Peyer's patch (tissue), 4 donors: Measurements from ENCODE around the gene DNASE1L1. TPM values are rescaled to one million over a fixed set of nuclear protein-coding genes. Genes with fewer than 3 reads are reported as not detected.

ENCODE experiments used
- DNase-seq, 3 donors: peaks; one replicate each; pipeline ENCODE4 v3.0.0-alpha.2; 2017 to 2019
- H3K27ac ChIP-seq, 4 donors: fragments of 200-600 bp; sonication (generic); one replicate each; pipeline ENCODE4 v1.5.1; 2016 to 2019
- H3K27me3 ChIP-seq, 2 donors: fragments of 200-600 bp; sonication (generic); one replicate each; pipeline ENCODE4 v1.5.1; 2019
- H3K36me3 ChIP-seq, 3 donors: fragments of 200-600 bp; sonication (generic); one replicate each; pipeline ENCODE4 v1.5.1; 2016 to 2019
- H3K4me1 ChIP-seq, 4 donors: fragments of 200-600 bp; sonication (generic); one replicate each; pipeline ENCODE4 v1.5.1; 2016 to 2019
- H3K4me3 ChIP-seq, 4 donors: fragments of 200-600 bp; sonication (generic); 1 replicate in 3 of 4; 2 replicates in 1 of 4; pipeline ENCODE4 v1.5.1; 2016 to 2019; ENCODE audit warnings: mild to moderate bottlenecking in 1 of 4
- H3K9me3 ChIP-seq, 4 donors: fragments of 200-600 bp; sonication (generic); one replicate each; pipeline ENCODE4 v1.5.1; 2016 to 2019; ENCODE audit warnings: mild to moderate bottlenecking in 1 of 4
- POLR2A ChIP-seq, 2 donors: fragments of 450-650 bp; IDR thresholded peaks; one replicate each; pipeline ENCODE4 v1.5.1; 2017; ENCODE audit warnings: antibody characterized with exemption in 2 of 2, mild to moderate bottlenecking in 2 of 2, moderate library complexity in 2 of 2
- total RNA-seq, 4 donors: library from RNA; depleted of rRNA; stranded (reverse); fragments of >200 nt; gene quantifications; one replicate each; pipeline ENCODE4 v1.1.0, GENCODE V29; 2016
- TF ChIP-seq, protein P1 (sequence below), 6 experiments: fragments of 450-650 bp in 4 of 6; fragments of 200-600 bp in 2 of 6; sonication (generic) in 1 of 6; IDR thresholded peaks; one replicate each; pipeline ENCODE4 v1.5.1; 2017 to 2019; ENCODE audit warnings: antibody characterized with exemption in 6 of 6, mild to moderate bottlenecking in 3 of 6, moderate library complexity in 1 of 6

DNASE1L1 gene
- total RNA-seq, 4 donors from 2014 or later: 23.9 to 41.2 (median 32.2) TPM

- no peaks in the 10 kb centered on the region for H3K9me3 ChIP-seq
- no peak for TF ChIP-seq POLR2A (IDR thresholded peaks at IDR 0.05)
- TF ChIP-seq, protein P1, sequence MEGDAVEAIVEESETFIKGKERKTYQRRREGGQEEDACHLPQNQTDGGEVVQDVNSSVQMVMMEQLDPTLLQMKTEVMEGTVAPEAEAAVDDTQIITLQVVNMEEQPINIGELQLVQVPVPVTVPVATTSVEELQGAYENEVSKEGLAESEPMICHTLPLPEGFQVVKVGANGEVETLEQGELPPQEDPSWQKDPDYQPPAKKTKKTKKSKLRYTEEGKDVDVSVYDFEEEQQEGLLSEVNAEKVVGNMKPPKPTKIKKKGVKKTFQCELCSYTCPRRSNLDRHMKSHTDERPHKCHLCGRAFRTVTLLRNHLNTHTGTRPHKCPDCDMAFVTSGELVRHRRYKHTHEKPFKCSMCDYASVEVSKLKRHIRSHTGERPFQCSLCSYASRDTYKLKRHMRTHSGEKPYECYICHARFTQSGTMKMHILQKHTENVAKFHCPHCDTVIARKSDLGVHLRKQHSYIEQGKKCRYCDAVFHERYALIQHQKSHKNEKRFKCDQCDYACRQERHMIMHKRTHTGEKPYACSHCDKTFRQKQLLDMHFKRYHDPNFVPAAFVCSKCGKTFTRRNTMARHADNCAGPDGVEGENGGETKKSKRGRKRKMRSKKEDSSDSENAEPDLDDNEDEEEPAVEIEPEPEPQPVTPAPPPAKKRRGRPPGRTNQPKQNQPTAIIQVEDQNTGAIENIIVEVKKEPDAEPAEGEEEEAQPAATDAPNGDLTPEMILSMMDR (IDR thresholded peaks at IDR 0.05): no peak
- H3K36me3 ChIP-seq: peaks cover 0 to 4% (median 0%) of the 10 kb centered on the region in 3 donors
- H3K4me1 ChIP-seq: peaks cover 0 to 9% (median 4%) of the 10 kb centered on the region in 4 donors
- no peak for DNase-seq
- H3K27ac ChIP-seq: peak overlapping the region; percentile 92 to 99 (median 98)
- H3K27me3 ChIP-seq: no peaks in the 10 kb centered on the region
- H3K4me3 ChIP-seq: peak overlapping the region; percentile 74 to 88 (median 80)
Observed at GRCh38 chrX:154380153-154380552, 28.9 kb downstream of the DNASE1L1 start.

GRCh38 chrX:154379569-154379951 lies 29.5 kb downstream of the DNASE1L1 start:
- peak overlapping the region; percentile 74 to 88 (median 80) for H3K4me3 ChIP-seq
- H3K27me3 ChIP-seq: no peaks in the 10 kb centered on the region
- no peaks in the 10 kb centered on the region for H3K9me3 ChIP-seq
- TF ChIP-seq, protein P1 (IDR thresholded peaks at IDR 0.05): no peak
- TF ChIP-seq POLR2A (IDR thresholded peaks at IDR 0.05): no peak
- H3K4me1 ChIP-seq: peaks cover 0 to 10% (median 4%) of the 10 kb centered on the region in 4 donors
- H3K36me3 ChIP-seq: peaks cover 0 to 4% (median 0%) of the 10 kb centered on the region in 3 donors
- no peak for DNase-seq
- H3K27ac ChIP-seq: peak overlapping the region; percentile 92 to 99 (median 98)

DNA sequence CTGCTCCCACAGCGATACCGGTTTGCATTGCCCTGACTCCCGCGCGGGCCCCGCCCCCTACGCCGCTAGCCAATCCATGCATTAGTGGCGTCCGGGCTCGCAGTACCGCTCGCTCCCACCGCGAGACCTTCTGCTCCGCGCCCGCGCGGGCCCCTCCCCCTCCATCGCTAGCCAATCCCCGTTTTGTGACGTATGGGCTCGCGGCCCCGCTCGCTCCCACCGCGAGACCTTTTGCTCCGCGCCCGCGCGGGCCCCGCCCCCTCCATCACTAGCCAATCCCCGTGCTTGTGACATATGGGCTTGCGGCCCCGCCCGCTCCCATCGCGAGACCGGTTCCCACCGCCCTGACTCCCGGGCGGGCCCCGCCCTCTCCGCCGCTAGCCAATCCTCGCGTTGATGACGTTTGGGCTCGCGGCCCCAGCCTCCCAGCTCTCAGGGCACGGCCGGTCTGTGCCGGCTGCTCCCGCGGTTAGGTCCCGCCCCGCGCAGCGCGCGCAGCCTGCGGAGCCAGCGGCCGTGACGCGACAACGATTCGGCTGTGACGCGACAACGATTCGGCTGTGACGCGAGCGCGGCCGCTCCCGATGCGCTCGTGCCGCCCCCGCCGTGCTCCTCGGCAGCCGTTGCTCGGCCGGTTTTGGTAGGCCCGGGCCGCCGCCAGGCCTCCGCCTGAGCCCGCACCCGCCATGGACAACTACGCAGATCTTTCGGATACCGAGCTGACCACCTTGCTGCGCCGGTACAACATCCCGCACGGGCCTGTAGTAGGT lies 30.1 kb downstream of the DNASE1L1 start, which contains the start of gene EMD:
Gene EMD, plus strand, starts transcription at position 497 of the 770 bp plus-strand sequence. Its CDS starts 190 bp downstream, at position 687.
- TF ChIP-seq, protein P1 (IDR thresholded peaks at IDR 0.05): peak in 3 of 6 experiments; percentile 26 to 30 (median 29)
- TF ChIP-seq POLR2A (IDR thresholded peaks at IDR 0.05): peak; percentile 67 to 75
- Histone ChIP-seq H3K36me3 (peaks cover 0 to 4% (median 0%) of the 10 kb centered on the region in 3 donors), H3K27me3 (no peaks in the 10 kb centered on the region), H3K4me3 (peak within 1 kb of the TSS; percentile 74 to 88 (median 80)), H3K4me1 (peaks cover 0 to 15% (median 5%) of the 10 kb centered on the region in 4 donors), H3K9me3 (no peaks in the 10 kb centered on the region), H3K27ac (peak within 1 kb of the TSS; percentile 94 to 99 (median 98))
- peak; percentile 96 to 99 (median 97) for DNase-seq

DNA sequence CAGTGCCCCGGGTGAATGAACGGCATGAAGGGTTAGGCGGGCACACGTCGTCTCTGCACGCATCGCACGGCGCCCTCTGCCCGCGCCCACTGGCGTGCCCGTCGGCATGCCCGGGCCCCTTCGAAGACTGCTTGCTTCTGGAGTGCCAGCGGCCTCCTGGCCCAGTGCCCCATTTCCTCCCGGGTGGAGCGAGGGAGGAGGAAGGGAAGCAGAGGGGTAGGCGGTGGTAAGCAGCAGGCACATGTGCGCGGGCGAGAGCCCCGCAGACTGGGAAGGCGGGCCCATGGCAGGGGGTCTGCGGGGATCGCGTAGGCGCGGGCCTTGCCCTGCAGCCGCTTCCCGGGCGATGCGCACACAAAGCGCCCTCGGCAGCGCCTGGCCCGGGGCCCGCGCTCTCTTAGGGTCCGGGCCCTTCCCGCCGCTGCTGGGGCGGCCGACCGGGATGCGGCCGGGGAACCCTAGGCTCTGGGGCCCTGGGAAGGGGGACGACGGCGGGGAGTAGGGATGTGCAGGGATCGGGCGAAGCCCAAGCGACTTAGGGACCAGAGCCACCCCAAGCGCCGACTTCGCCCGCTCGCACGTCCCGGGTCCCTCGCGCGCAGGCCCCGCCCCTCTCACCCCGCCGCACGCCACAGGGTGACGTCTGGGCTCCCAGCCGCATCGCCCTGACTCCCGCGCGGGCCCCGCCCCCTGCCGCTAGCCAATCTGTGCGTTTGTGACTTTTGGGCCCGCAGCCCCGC lies 30.8 kb downstream of the DNASE1L1 start:
- H3K36me3 ChIP-seq: peaks cover 0 to 4% (median 0%) of the 10 kb centered on the region in 3 donors
- no peaks in the 10 kb centered on the region for H3K9me3 ChIP-seq
- TF ChIP-seq, protein P1 (IDR thresholded peaks at IDR 0.05): no peak
- peak; percentile 45 to 70 for TF ChIP-seq POLR2A (IDR thresholded peaks at IDR 0.05)
- H3K4me1 ChIP-seq: peaks cover 0 to 21% (median 9%) of the 10 kb centered on the region in 4 donors
- H3K4me3 ChIP-seq: peak overlapping the region; percentile 46 to 61 (median 56)
- peak in 2 of 3 donors; percentile 61 to 66 for DNase-seq
- H3K27me3 ChIP-seq: no peaks in the 10 kb centered on the region
- peak overlapping the region; percentile 93 to 97 (median 95) for H3K27ac ChIP-seq

GRCh38 chrX:154376774-154377173 lies 32.3 kb downstream of the DNASE1L1 start:
- Histone ChIP-seq H3K27me3 (no peaks in the 10 kb centered on the region), H3K27ac (peak overlapping the region in 2 of 4 donors; percentile 59 to 97), H3K4me3 (no peak overlapping the region), H3K36me3 (peaks cover 0 to 4% (median 0%) of the 10 kb centered on the region in 3 donors), H3K9me3 (no peaks in the 10 kb centered on the region), H3K4me1 (peaks cover 0 to 23% (median 10%) of the 10 kb centered on the region in 4 donors)
- TF ChIP-seq, protein P1 (IDR thresholded peaks at IDR 0.05): no peak
- TF ChIP-seq POLR2A (IDR thresholded peaks at IDR 0.05): no peak
- no peak for DNase-seq
